K562 (cell line): Measurements from ENCODE around the gene PATJ. TPM values are rescaled to one million over a fixed set of nuclear protein-coding genes. Genes with fewer than 3 reads are reported as not detected.

ENCODE experiments used
- BCL6 ChIP-seq: fragments of 250-450 bp; sonication (Bioruptor Pico); IDR thresholded peaks from 2 replicates; pipeline ENCODE4 v1.4.0; 2020
- CREM ChIP-seq: IDR thresholded peaks from 2 replicates; pipeline ENCODE4 v1.6.1; 2014; ENCODE audit warnings: antibody characterized with exemption, low read depth
- ETV6 ChIP-seq, 3 experiments: fragments of 150-350 bp in 1 of 3; sonication (generic) in 1 of 3; formaldehyde crosslinking in 1 of 3; IDR thresholded peaks; 2 replicates each; pipeline versions ENCODE4 v1.6.1 to v1.8.0; 2014 to 2022; ENCODE audit warnings: borderline replicate concordance in 2 of 3, low read depth in 2 of 3, antibody characterized with exemption in 1 of 3, low read length in 1 of 3, mild to moderate bottlenecking in 1 of 3, missing genetic modification reagents in 1 of 3
- MXI1 ChIP-seq: IDR thresholded peaks from 2 replicates; pipeline ENCODE4 v1.6.1; 2011; ENCODE audit warnings: low read depth, mild to moderate bottlenecking, improper control_type of control experiment, low read length
- PHF20 ChIP-seq: fragments of 450-650 bp; IDR thresholded peaks from 2 replicates; pipeline ENCODE4 v1.6.1; 2018; ENCODE audit not compliant: partially characterized antibody
- PRPF4 ChIP-seq: fragments of 200-400 bp; formaldehyde crosslinking; IDR thresholded peaks from one replicate; pipeline ENCODE4 v1.6.1; 2017; ENCODE audit warnings: low read length, low read depth, mild to moderate bottlenecking; ENCODE audit not compliant: insufficient read depth, poor library complexity, severe bottlenecking
- RFX7 ChIP-seq: fragments of 250-450 bp; sonication (Bioruptor Pico); IDR thresholded peaks from 2 replicates; pipeline ENCODE4 v1.5.1; 2021; ENCODE audit warnings: mild to moderate bottlenecking
- SP1 ChIP-seq: sonication (generic); formaldehyde crosslinking; IDR thresholded peaks from 2 replicates; pipeline ENCODE4 v1.8.1; 2022; ENCODE audit warnings: mild to moderate bottlenecking, missing genetic modification reagents
- TFAM ChIP-seq: fragments of 250-450 bp; sonication (Bioruptor Pico); conservative IDR thresholded peaks from 2 replicates; pipeline ENCODE4 v1.5.0; 2021; ENCODE audit warnings: mild to moderate bottlenecking, moderate library complexity
- ZBTB1 ChIP-seq: sonication (generic); formaldehyde crosslinking; IDR thresholded peaks from 2 replicates; pipeline ENCODE4 v1.8.1; 2023; ENCODE audit warnings: missing genetic modification reagents, low read depth, mild to moderate bottlenecking, borderline replicate concordance
- ZKSCAN3 ChIP-seq: fragments of 250-450 bp; sonication (Bioruptor Pico); IDR thresholded peaks from 2 replicates; pipeline ENCODE4 v1.4.0; 2020
- ZNF143 ChIP-seq: sonication (generic); formaldehyde crosslinking; IDR thresholded peaks from 2 replicates; pipeline ENCODE4 v1.9.0; 2022; ENCODE audit warnings: mild to moderate bottlenecking, missing genetic modification reagents
- ZNF197 ChIP-seq: fragments of 200-800 bp; sonication (Bioruptor generic); IDR thresholded peaks from 2 replicates; pipeline ENCODE4 v1.6.1; 2016; ENCODE audit warnings: low read depth, missing genetic modification characterization, missing compliant biosample characterization
- ZNF280A ChIP-seq: fragments of 450-650 bp; IDR thresholded peaks from 2 replicates; pipeline ENCODE4 v1.6.1; 2018; ENCODE audit warnings: mild to moderate bottlenecking, low read depth; ENCODE audit not compliant: partially characterized antibody
- ZNF316 ChIP-seq: fragments of 450-650 bp; IDR thresholded peaks from 2 replicates; pipeline ENCODE4 v1.6.1; 2016
- polyA plus RNA-seq, 8 experiments: library from polyadenylated mRNA; depleted of rRNA in 4 of 8; stranded (reverse) in 5 of 8; unstranded in 3 of 8; fragments of >200 nt; fragmentation: Nextera tagmentation in 2 of 8; fragmentation: Illumina TruSeq in 1 of 8; extraction: Ambion mirVana in 2 of 8; extraction: Trizol in 1 of 8; gene quantifications; 2 replicates each; pipeline versions ENCODE4 v1.2.1 to v1.2.3, GENCODE V29; 2011 to 2014; ENCODE audit warnings: inconsistent platforms in 1 of 8, missing spikeins in 1 of 8
- total RNA-seq, 7 experiments: library from RNA; depleted of rRNA in 6 of 7; stranded (reverse); fragments of >200 nt in 6 of 7; fragmentation: Illumina TruSeq in 2 of 7; extraction: Trizol in 2 of 7; gene quantifications; 2 replicates each; pipeline versions ENCODE4 v1.2.1 to v1.2.3, GENCODE V29; 2011 to 2021; ENCODE audit warnings: low replicate concordance in 1 of 7
- TF ChIP-seq, protein P1 (sequence below): fragments of 450-650 bp; IDR thresholded peaks from one replicate; pipeline ENCODE4 v1.6.1; 2018; ENCODE audit warnings: mild to moderate bottlenecking, moderate library complexity; ENCODE audit not compliant: partially characterized antibody
- TF ChIP-seq, protein P2 (sequence below): sonication (generic); formaldehyde crosslinking; IDR thresholded peaks from 2 replicates; pipeline ENCODE4 v1.8.1; 2022; ENCODE audit warnings: missing genetic modification reagents
- TF ChIP-seq, protein P3 (sequence below): sonication (generic); formaldehyde crosslinking; IDR thresholded peaks from 2 replicates; pipeline ENCODE4 v1.8.0; 2022; ENCODE audit warnings: mild to moderate bottlenecking, missing genetic modification reagents

PATJ gene
- total and polyA plus RNA-seq, 9 of the 15 experiments (the other 6 are each of a cell fraction or from before 2014, with no cell fraction given), result 0.22 TPM; not detected in 8

DNA sequence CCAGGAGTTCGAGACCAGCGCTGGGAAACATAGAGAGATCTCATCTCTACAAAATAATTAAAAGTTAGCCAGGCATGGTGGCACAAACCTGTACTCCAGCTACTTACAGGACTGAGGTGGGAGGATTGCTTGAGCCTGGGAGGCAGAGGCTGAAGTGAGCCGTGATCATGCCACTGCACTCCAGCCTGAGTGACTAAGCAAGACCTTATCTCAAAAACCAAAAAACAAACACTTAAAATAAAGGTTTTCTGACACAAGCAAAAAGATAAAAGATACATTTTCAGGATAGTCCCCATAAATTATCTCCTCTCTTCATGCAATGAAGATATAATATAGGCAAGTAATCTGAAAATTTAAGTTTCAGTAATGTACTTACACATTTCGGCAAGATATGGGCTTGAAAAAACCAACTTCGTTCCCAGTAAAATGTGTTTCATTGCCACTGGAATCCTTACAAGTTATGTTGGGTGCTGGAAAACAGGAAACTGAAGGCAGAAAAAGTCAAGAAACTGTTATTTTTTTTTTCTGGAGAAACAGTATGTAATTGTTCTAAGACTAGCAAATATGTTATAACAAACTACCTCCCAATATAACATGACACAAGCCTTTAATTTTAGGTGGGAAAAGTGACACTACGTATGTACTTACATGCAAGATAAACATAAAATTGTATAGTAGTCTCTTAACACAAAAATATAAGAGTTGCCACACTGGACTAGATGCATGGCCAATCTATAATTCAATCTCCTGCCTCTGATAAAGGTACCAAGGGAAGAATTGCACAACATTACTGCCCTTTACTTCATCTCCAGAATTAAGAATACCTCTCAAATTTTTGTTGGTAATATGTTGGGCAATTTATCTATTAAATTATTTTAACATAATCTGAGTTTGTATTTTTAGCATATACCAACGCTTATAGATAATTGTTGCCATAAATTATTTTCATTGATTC lies 33.0 kb upstream of the PATJ start (continued):
- TF ChIP-seq ETV6 (IDR thresholded peaks at IDR 0.05; ENCODE audit: borderline replicate concordance in 1 of 2, low read depth in 2 of 2, low read length in 1 of 2) (no peak), ETV6 (CRISPR knock-in tag; IDR thresholded peaks at IDR 0.05; ENCODE audit: borderline replicate concordance) (no peak), ZNF143 (CRISPR knock-in tag) (no peak), ZNF316 (peak; percentile 87), SP1 (CRISPR knock-in tag) (no peak), PHF20 (no peak), BCL6 (CRISPR knock-in tag) (no peak), ZKSCAN3 (CRISPR knock-in tag) (no peak), PRPF4 (no peak), MXI1 (no peak), ZNF197 (CRISPR knock-in tag) (0 out of 2 replicates have a peak, but pooled peaks have one; percentile 47), CREM (0 out of 2 replicates have a peak, but pooled peaks have one; percentile 12), ZNF280A (no peak), RFX7 (no peak), TFAM (CRISPR knock-in tag) (no peak), ZBTB1 (no peak)
- TF ChIP-seq, protein P1, sequence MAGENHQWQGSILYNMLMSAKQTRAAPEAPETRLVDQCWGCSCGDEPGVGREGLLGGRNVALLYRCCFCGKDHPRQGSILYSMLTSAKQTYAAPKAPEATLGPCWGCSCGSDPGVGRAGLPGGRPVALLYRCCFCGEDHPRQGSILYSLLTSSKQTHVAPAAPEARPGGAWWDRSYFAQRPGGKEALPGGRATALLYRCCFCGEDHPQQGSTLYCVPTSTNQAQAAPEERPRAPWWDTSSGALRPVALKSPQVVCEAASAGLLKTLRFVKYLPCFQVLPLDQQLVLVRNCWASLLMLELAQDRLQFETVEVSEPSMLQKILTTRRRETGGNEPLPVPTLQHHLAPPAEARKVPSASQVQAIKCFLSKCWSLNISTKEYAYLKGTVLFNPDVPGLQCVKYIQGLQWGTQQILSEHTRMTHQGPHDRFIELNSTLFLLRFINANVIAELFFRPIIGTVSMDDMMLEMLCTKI, result no peak
- TF ChIP-seq, protein P2, sequence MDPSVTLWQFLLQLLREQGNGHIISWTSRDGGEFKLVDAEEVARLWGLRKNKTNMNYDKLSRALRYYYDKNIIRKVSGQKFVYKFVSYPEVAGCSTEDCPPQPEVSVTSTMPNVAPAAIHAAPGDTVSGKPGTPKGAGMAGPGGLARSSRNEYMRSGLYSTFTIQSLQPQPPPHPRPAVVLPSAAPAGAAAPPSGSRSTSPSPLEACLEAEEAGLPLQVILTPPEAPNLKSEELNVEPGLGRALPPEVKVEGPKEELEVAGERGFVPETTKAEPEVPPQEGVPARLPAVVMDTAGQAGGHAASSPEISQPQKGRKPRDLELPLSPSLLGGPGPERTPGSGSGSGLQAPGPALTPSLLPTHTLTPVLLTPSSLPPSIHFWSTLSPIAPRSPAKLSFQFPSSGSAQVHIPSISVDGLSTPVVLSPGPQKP, result no peak
- TF ChIP-seq, protein P3, sequence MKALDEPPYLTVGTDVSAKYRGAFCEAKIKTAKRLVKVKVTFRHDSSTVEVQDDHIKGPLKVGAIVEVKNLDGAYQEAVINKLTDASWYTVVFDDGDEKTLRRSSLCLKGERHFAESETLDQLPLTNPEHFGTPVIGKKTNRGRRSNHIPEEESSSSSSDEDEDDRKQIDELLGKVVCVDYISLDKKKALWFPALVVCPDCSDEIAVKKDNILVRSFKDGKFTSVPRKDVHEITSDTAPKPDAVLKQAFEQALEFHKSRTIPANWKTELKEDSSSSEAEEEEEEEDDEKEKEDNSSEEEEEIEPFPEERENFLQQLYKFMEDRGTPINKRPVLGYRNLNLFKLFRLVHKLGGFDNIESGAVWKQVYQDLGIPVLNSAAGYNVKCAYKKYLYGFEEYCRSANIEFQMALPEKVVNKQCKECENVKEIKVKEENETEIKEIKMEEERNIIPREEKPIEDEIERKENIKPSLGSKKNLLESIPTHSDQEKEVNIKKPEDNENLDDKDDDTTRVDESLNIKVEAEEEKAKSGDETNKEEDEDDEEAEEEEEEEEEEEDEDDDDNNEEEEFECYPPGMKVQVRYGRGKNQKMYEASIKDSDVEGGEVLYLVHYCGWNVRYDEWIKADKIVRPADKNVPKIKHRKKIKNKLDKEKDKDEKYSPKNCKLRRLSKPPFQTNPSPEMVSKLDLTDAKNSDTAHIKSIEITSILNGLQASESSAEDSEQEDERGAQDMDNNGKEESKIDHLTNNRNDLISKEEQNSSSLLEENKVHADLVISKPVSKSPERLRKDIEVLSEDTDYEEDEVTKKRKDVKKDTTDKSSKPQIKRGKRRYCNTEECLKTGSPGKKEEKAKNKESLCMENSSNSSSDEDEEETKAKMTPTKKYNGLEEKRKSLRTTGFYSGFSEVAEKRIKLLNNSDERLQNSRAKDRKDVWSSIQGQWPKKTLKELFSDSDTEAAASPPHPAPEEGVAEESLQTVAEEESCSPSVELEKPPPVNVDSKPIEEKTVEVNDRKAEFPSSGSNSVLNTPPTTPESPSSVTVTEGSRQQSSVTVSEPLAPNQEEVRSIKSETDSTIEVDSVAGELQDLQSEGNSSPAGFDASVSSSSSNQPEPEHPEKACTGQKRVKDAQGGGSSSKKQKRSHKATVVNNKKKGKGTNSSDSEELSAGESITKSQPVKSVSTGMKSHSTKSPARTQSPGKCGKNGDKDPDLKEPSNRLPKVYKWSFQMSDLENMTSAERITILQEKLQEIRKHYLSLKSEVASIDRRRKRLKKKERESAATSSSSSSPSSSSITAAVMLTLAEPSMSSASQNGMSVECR (CRISPR knock-in tag), result no peak
